DMS114 treated with DMSO at 0.1 percent for 48 hours (cell line): Measurements from ENCODE around the gene OR6S1.
A peak's percentile ranks its signal among the peaks of the same experiment; 100 is the strongest.
"Not testable (repeated sequence)": the region's sequence is repeated elsewhere in the genome, so short reads cannot be mapped to it uniquely, and the experiment has no call there.

Experiments used
- DNase-seq: peaks from one replicate; lab custom pipeline; 2025; ENCODE audit not compliant: unreplicated experiment; lab: John Stamatoyannopoulos, UW

Gene OR6S1

GRCh38 chr14:20611277-20611676, 30.2 kb downstream of the OR6S1 start:
- no peak for DNase-seq

- DNase-seq, result peak; percentile 72
Observed at GRCh38 chr14:20610002-20610765, 31.3 kb downstream of the OR6S1 start.

- DNase-seq, result peak; percentile 90
Observed at GRCh38 chr14:20609215-20610001, 32.1 kb downstream of the OR6S1 start.

- no peak for DNase-seq
Observed at GRCh38 chr14:20608383-20609110, 32.9 kb downstream of the OR6S1 start.

- DNase-seq, result no peak
Observed at GRCh38 chr14:20607617-20608016, 33.9 kb downstream of the OR6S1 start.

GRCh38 chr14:20606902-20607242, 34.6 kb downstream of the OR6S1 start:
- DNase-seq, result no peak

- DNase-seq, result peak; percentile 39
Observed at GRCh38 chr14:20606190-20606901, 35.1 kb downstream of the OR6S1 start.

- no peak for DNase-seq
Observed at GRCh38 chr14:20603813-20604690, 37.4 kb downstream of the OR6S1 start.

- DNase-seq, result no peak
Observed at GRCh38 chr14:20602583-20602982, 38.9 kb downstream of the OR6S1 start.

GRCh38 chr14:20601522-20601921, 40.0 kb downstream of the OR6S1 start:
- DNase-seq, result no peak

GRCh38 chr14:20597108-20597507, 44.4 kb downstream of the OR6S1 start:
- no peak for DNase-seq

GRCh38 chr14:20595726-20596125, 45.8 kb downstream of the OR6S1 start:
- not testable (repeated sequence) for DNase-seq

- no peak for DNase-seq
Observed at GRCh38 chr14:20592574-20592973, 48.9 kb downstream of the OR6S1 start.

GRCh38 chr14:20591235-20591634, 50.3 kb downstream of the OR6S1 start, which contains the start of gene RNASE12:
RNASE12 (minus strand) TSS chr14:20591376; CDS start chr14:20590723, 653 bp downstream.
- no peak for DNase-seq
